Stimulated activated CD8-positive, alpha-beta memory T cell treated with anti-CD3 and anti-CD28 coated beads, Interleukin-7, amount 100 ng/mL, for 48 hours (primary cell): ENCODE data around the gene ZNF362.
"Not testable (repeated sequence)": the region's sequence is repeated elsewhere in the genome, so short reads cannot be mapped to it uniquely, and the experiment has no call there.

Experiments
- DNase-seq, 2 donors: peaks; one replicate each; pipeline ENCODE4 v3.0.0-alpha.2; 2020; ENCODE audit warnings: low read depth in 1 of 2; ENCODE audit errors: extremely low read depth in 1 of 2

Gene ZNF362

GRCh38 chr1:33282791-33283190, 26.5 kb downstream of the ZNF362 start:
- no peak for DNase-seq

GRCh38 chr1:33284049-33284448, 27.8 kb downstream of the ZNF362 start:
- no peak for DNase-seq

DNA sequence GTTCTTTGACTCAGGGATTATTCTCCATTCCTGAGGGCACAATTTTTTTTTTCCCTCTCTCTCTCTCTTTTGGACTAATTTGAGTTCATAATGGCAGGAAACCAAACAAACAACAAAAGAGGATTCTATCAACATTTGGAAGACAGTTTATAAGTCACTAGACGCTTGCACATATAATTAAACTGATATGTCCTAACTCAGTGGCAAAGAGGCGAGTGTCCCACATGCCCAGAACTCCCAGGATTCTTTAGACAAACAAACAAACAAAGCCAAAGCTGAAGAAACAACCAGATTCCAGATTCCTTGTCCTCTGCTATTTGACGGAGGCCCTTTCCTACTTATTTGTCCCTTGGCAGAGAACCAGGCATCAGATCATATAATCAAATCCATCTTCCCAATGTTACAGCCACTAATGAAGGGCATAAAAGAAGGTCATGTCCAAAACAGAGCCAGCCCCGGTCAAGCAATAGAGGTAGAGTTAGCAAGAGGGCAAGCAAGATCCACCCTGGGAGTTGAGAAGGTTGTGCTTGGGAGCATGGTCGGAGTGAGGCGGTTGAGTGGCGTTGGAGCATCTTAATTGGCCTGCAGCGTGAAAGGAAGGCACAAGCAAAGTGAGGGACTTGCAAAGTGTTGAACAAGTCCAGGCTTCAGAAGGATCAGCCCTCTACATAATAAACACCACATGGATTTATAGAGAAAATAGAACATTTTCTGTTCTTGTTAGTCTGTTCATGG, 30.3 kb downstream of the ZNF362 start:
- DNase-seq = no peak

- DNase-seq = no peak
These were observed 31.0 kb downstream of the ZNF362 start for GRCh38 chr1:33287317-33287716.

DNA sequence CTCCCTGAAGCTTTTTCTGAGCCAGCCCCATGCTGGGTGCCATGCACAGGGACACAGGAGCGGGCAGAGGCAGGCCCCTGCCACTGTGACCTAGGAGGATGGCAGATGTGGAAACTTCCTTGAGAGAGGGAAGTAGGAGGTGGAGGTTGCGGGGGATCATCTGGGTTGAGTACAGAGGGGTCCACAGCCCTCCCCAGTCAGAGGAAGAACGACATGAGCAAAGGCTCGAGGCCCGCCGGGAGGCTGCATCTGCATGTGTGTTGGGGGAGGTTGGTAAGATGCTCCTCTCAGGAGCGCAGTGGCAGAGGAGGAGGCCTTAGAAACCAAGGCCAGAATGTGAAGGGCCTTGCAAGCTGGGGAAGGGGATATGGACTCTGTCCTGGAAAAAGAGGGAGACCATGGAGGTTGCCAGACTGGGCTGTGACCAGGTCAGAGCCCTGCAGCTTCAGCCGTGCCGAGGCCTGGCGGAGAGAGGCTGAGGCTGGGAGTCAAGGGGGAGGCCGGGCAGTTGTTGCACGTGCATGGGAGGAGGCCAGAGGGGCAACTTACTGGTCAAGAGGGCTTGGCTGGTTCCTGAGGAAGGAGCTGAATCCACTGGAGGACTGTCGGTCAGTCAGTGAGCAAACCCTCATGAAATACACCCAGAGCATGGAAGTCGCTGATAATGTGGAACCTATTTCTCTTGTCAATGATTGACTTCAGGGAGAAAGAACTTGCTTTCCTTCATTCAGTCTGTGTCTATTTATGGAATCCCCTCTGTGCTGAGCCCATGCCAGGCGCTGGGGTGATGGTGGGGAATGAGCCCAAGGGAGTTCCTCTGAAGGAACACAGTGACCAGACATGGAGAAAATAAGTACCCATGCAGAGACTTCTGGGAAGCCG, 32.9 kb downstream of the ZNF362 start:
- no peak for DNase-seq

DNA sequence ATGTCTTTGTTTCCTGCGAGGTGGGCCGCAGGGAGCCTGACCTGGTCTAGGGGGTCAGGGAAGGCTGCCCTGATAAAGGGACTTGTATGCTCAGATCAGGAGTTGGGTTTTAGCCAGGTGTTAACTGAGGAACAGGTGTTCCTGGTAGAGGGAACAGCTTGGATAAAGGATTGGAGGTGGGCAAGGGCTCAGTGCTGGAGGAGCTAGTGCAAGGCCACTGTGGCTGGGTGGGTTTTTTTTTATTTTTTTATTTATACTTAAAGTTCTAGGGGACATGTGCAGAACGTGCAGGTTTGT, 33.5 kb downstream of the ZNF362 start:
- DNase-seq = no peak

DNA sequence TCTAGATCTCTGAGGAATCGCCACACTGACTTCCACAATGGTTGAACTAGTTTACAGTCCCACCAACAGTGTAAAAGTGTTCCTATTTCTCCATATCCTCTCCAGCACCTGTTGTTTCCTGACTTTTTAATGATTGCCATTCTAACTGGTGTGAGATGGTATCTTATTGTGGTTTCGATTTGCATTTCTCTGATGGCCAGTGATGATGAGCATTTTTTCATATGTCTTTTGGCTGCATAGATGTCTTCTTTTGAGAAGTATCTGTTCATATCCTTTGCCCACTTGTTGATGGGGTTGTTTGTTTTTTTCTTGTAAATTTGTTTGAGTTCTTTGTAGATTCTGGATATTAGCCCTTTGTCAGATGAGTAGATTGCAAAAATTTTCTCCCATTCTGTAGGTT, 34.3 kb downstream of the ZNF362 start:
- DNase-seq = not testable (repeated sequence)

- no peak for DNase-seq
These were observed 36.5 kb downstream of the ZNF362 start for GRCh38 chr1:33292726-33293340.

DNA sequence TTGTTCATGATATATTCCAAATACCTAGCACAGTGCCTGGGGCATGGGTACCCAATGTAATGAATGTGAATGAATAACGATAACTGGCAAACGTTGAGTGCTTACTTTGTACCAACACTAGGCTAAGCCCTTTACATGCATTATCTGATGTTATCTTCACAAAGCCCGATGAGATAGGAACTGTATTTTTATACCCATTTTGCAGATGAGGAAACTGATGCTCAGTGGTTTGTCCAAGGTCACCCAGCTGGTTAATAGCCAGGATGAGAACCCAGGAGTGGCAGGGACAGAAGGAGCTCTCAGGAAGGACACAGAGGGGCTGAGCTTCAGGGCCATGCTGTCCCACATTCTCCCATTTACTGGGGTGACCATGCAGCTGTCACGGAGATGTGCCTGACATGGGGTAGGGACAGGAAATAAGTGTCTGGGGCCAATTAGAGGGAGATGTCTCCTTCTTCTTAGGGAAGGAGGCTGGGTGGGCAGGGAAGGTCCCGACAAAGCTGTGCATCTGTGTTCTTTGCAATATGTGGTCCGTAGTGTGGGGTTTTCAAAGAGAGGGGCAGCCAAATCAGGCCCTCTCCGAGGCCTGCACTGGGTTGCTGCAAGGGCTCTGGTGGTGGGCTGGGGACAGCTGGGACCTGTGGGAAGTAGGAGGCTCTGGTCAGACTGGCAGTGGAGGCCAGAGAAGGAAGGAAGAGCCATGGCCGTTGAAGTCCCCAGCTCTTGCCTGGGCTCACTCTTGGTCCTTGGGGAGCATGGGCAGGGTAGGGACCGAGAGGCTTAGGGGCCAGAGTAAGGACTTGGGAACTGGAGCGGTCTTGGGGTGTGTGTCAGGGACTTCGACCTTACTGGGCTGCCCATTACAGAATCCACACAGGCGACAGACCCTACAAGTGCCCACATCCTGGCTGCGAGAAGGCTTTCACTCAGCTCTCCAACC, 38.0 kb downstream of the ZNF362 start:
- no peak for DNase-seq

DNA sequence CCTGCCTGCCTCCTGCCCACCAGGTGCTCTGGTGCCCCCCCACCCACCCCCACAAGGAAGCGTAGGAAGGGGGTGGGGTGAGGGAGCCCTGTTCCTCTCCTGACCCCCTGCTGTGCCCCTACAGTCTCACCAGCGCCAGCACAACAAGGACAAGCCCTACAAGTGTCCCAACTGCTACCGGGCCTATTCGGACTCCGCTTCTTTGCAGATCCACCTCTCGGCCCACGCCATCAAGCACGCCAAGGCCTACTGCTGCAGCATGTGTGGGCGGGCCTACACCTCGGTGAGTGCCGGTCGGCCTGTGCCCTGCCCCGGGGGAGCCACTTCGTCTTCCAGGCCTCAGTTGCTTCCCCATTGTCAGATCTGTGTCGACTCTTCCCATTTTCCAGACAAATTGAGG, 38.7 kb downstream of the ZNF362 start:
- DNase-seq = no peak

GRCh38 chr1:33295450-33296081, 39.3 kb downstream of the ZNF362 start:
- peak; percentile 68 to 72 for DNase-seq

DNA sequence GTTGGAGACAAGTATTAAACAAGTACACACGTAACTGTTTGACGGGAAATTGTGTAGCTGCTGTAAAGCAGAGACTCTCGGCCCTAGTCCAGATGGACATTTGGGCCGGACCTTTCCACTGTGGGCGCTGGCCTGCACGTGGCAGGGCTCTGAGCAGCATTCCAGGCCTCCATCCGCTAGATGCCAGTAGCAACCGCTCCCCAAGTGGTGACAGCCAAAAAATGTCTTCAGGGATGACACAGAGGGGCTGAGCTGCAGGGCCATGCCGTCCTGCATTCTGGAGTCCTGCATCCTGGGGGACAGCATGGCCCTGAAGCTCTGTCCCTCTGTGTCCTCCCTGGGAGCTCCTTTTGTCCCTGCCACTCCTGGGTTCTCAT, 39.8 kb downstream of the ZNF362 start:
- no peak for DNase-seq

DNA sequence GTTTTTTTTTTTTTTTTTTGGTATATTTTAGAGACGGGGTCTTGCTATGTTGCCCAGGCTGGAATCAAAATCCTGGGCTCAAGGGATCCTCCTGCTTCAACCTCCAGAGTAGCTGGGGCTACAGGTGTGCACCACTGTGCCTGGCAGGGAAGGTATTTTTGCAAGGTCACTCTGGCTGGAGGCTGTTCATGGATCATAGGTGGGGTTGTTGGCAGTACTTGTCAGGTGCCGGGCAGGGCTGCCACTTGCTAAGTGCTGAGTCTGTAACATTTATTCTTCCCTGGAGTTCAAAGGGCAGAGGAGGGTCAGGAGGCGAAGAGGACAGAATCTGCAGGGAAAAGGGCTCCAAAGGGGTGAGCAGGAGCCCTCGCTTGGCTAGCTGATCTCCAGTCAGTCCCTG, 40.5 kb downstream of the ZNF362 start:
- no peak for DNase-seq

- no peak for DNase-seq
These were observed 41.8 kb downstream of the ZNF362 start for GRCh38 chr1:33297911-33298622.

DNA sequence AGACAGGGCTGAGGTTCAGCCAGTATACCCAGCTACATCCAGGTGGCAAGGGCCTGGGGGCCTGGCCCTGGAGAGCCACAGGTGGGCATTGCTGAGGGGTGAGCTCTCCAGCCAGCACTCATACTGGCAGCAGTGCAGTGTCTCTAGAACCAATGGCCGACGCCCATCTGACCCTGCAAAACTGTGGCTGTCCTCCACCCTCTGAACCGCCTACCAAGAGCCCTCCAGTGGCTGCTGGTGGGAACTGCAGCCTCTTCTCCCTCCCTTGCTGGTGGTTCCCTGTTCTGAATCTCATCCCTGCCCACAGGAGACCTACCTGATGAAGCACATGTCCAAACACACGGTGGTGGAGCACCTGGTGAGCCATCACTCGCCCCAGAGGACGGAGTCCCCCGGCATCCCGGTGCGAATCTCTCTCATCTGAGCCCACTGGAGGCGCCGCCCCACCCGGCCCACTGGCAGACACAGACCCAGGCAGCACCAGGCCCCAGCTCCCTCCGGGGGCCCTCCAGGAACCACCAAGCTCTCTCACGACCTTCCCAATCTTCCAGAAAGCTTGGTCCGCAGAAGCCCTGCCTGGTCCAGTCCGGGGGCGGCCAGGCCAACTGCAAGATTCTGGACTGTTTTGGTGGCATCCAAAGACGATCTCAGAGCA, 42.5 kb downstream of the ZNF362 start:
- peak; percentile 10 to 52 for DNase-seq

DNA sequence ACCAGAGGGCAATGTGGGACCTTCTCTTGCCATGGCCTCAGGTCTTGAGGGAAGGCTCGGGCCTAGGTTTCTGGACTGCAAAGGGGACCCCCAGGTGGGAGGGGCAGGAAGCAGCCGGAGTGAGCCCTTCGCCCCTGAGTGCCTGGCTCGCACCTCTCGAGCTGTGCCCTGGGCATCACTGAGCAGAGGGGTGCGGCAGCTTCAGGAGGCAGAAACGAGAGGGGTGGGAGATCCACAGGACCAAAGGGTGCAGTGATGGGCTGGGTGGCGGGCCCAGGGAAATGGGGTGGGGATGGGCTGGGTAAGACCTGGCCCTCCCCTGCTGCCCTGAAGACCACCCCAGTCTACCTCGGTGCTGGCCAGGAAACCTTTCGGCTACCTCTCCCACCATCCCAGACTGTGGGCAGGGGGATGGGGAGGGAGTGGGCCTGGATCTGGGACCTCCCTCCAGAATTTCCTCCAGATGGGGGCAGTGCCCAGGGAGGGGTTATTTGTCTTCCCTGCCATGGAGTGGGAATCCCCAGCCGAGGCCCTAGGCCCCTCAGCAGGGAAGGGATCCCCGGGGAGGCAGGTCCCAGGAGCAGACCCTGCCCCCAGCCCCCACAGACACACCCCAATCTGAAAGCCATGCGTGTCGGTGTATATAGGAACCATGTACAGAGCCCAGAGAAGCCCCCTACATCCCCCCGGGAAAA, 43.3 kb downstream of the ZNF362 start:
- DNase-seq = no peak

DNA sequence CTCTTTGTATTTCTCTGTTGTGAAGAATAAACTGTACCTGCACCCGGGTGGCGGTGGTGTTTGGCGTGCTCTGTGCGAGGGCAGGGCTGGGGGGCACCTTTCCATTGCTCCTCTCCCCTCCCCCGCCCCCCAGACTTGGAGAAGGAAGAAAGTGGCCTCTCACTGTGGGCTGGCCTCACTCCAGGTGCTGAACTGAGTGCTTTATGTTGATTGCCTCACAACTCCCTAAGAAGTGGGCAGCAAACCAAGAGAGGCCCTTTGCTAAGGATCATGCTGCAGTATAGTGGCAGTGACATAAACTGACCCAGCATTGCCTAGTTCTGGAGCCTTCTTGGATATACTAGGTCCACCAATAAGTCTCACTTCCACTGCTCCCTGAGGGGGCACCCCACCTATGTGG, 44.4 kb downstream of the ZNF362 start:
- DNase-seq = no peak

GRCh38 chr1:33301273-33301984, 45.1 kb downstream of the ZNF362 start:
- DNase-seq = no peak
